ENCODE data around the gene SMYD5. TPM values are rescaled to one million over a fixed set of nuclear protein-coding genes. Genes with fewer than 3 reads are reported as not detected.
A peak's percentile ranks its signal among the peaks of the same experiment; 100 is the strongest.

SMYD5 gene
- total RNA-seq, 1 experiment from 2014 or later, result 37.4 TPM

DNA sequence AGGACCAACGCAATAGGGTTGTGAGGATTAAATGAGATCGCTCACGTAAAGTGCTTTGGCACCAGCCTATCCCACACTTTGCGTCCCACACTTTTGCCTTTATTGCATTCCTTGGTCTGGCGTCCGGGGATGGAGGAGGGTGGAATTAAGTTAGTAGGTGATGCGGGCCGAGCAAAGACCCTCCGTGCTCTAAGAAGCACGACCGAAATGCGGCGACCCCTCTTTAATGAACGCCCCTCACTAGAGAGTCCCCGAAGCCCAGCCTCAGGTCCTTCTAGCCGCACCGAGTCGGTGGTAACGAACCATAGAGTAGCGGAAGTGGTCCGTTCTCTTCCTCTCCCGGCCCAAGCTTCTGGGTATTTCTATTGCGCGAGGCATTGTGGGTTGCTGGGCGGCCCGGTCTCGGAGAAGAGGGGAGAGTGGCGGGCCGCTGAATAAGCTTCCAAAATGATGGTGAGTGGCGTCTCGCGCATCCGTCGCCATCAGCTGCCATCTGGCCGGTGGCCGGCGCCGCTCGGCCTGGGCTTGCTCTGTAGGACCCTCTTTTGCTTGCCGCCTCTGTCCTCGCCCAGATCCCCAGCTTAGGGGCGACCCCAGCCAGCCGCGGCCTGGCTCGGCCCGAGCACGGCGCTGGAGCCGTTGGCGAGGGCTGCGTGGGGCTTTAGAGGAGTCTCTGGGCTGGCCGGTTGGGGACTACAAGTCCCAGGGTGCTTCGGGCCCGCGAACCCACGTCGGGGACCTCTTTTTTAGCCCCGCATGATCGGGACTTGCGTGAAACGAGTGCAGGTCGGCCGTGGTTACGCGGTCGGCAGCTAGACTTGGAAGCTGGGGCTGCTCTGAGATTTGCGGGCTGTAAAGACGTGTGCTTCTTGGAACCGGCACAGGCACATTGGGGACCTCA is 20.1 kb downstream of the SMYD5 start, which contains the start of gene CCT7:
Gene CCT7, plus strand, starts transcription at position 377 of the 901 bp plus-strand sequence. Its CDS starts 71 bp downstream, at position 448.
- ChIA-PET CTCF (interaction anchor here (1.1 to 2.0 kb wide), 4 partner anchors 22 to 260 kb away, joined by 3 to 6 read pairs (median 4); no protein-coding TSS in a partner anchor), POLR2A (interaction anchor here (0.6 to 2.0 kb wide), 13 partner anchors 9 to 1218 kb away, joined by 3 to 8 read pairs (median 4); partner anchors contain the start of genes ALMS1, FBXO41 and SMYD5), RAD21 (ENCODE audit: low non-redundant PET in 1 of 2, low total read pairs in 2 of 2, uncharacterized antibody in 2 of 2, unreplicated experiment in 2 of 2) (no interaction called here)
- peak within 1 kb of the TSS; percentile 87 for H3K4me2 ChIP-seq (ENCODE audit: low read length)
- H3K27me3 ChIP-seq (ENCODE audit: insufficient read depth, low read length), result no peaks in the 10 kb centered on the region
- peaks cover 24% of the 10 kb centered on the region; the same call in 1 of the 2 replicates for H4K20me1 ChIP-seq (ENCODE audit: insufficient read depth)
- peaks cover 53% of the 10 kb centered on the region for H3K79me2 ChIP-seq (ENCODE audit: insufficient read depth, low read length)
- H3K4me3 ChIP-seq (replicated peaks in 1 of 2; ENCODE audit: low read depth in 1 of 2, low read length in 2 of 2), result peak within 1 kb of the TSS; percentile 90 to 93
- peak within 1 kb of the TSS; percentile 95 for H3K9ac ChIP-seq (ENCODE audit: low read length)
- no peaks in the 10 kb centered on the region for H3K9me2 ChIP-seq (ENCODE audit: insufficient read depth)
- ATAC-seq, result peak; percentile 66
- BruUV-seq (replicated peaks), result TSS peak; percentile 68
- peaks cover 19 to 27% of the 10 kb centered on the region in 2 experiments for H3K36me3 ChIP-seq (ENCODE audit: control insufficient read depth in 1 of 2, insufficient read depth in 2 of 2, low read length in 2 of 2)
- H2AFZ ChIP-seq (ENCODE audit: low read depth, low read length, poor library complexity, severe bottlenecking), result no peak within 1 kb of the TSS
- peaks cover 10 to 27% of the 10 kb centered on the region in 2 experiments; a peak in 3 of 4 replicates for H3K4me1 ChIP-seq (ENCODE audit: control insufficient read depth in 1 of 2, insufficient read depth in 2 of 2, low read length in 2 of 2)
- H3K9me3 ChIP-seq (ENCODE audit: control insufficient read depth in 1 of 2, insufficient read depth in 1 of 2, low read depth in 1 of 2, low read length in 2 of 2), result no peaks in the 10 kb centered on the region
- intact Hi-C loops (cut with micrococcal nuclease), result loop anchor here (1.0 to 10.0 kb wide), 2 partner anchors 20 to 1221 kb away; partner anchors contain the start of genes INO80B, SMYD5 and WBP1
- peak; percentile 81 for DNase-seq (ENCODE audit: low read depth, low spot score)
- peak within 1 kb of the TSS; percentile 88 for H3K27ac ChIP-seq (ENCODE audit: low read depth, low read length)
- TF ChIP-seq YY1 (IDR thresholded peaks at IDR 0.05; ENCODE audit: extremely low read depth, insufficient replicate concordance, low read depth, low read length) (peak; percentile 83), POLR2AphosphoS5 (IDR thresholded peaks at IDR 0.05; ENCODE audit: low read depth, low read length) (peak; percentile 98), CEBPB (IDR thresholded peaks at IDR 0.05; ENCODE audit: low read depth) (no peak), EGR1 (IDR thresholded peaks at IDR 0.05; ENCODE audit: low read depth) (no peak), SIN3A (IDR thresholded peaks at IDR 0.05; ENCODE audit: low read depth) (peak; percentile 91), TCF7L2 (IDR thresholded peaks at IDR 0.05; ENCODE audit: borderline replicate concordance, extremely low read depth, insufficient read depth, insufficient read length) (no peak), SP1 (IDR thresholded peaks at IDR 0.05; ENCODE audit: low read depth) (0 out of 2 replicates have a peak, but pooled peaks have one; percentile 50), CBX3 (IDR thresholded peaks at IDR 0.05; ENCODE audit: low read depth) (peak; percentile 67; the same call in 1 of the 2 replicates), SRF (IDR thresholded peaks at IDR 0.05; ENCODE audit: low read depth) (no peak; the same call in 1 of the 2 replicates), ELF1 (IDR thresholded peaks at IDR 0.05; ENCODE audit: borderline replicate concordance, low read depth) (no peak; the same call in 1 of the 2 replicates), ZFX (IDR thresholded peaks at IDR 0.05) (peak; percentile 95)
- TF ChIP-seq, protein P1, sequence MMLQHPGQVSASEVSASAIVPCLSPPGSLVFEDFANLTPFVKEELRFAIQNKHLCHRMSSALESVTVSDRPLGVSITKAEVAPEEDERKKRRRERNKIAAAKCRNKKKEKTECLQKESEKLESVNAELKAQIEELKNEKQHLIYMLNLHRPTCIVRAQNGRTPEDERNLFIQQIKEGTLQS (IDR thresholded peaks at IDR 0.05), result no peak
- TF ChIP-seq, protein P2, sequence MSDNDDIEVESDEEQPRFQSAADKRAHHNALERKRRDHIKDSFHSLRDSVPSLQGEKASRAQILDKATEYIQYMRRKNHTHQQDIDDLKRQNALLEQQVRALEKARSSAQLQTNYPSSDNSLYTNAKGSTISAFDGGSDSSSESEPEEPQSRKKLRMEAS (IDR thresholded peaks at IDR 0.05), result peak; percentile 86; the same call in 1 of the 2 replicates
- TF ChIP-seq, protein P3, sequence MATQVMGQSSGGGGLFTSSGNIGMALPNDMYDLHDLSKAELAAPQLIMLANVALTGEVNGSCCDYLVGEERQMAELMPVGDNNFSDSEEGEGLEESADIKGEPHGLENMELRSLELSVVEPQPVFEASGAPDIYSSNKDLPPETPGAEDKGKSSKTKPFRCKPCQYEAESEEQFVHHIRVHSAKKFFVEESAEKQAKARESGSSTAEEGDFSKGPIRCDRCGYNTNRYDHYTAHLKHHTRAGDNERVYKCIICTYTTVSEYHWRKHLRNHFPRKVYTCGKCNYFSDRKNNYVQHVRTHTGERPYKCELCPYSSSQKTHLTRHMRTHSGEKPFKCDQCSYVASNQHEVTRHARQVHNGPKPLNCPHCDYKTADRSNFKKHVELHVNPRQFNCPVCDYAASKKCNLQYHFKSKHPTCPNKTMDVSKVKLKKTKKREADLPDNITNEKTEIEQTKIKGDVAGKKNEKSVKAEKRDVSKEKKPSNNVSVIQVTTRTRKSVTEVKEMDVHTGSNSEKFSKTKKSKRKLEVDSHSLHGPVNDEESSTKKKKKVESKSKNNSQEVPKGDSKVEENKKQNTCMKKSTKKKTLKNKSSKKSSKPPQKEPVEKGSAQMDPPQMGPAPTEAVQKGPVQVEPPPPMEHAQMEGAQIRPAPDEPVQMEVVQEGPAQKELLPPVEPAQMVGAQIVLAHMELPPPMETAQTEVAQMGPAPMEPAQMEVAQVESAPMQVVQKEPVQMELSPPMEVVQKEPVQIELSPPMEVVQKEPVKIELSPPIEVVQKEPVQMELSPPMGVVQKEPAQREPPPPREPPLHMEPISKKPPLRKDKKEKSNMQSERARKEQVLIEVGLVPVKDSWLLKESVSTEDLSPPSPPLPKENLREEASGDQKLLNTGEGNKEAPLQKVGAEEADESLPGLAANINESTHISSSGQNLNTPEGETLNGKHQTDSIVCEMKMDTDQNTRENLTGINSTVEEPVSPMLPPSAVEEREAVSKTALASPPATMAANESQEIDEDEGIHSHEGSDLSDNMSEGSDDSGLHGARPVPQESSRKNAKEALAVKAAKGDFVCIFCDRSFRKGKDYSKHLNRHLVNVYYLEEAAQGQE (IDR thresholded peaks at IDR 0.05; ENCODE audit: low read depth), result no peak
- TF ChIP-seq, protein P4, sequence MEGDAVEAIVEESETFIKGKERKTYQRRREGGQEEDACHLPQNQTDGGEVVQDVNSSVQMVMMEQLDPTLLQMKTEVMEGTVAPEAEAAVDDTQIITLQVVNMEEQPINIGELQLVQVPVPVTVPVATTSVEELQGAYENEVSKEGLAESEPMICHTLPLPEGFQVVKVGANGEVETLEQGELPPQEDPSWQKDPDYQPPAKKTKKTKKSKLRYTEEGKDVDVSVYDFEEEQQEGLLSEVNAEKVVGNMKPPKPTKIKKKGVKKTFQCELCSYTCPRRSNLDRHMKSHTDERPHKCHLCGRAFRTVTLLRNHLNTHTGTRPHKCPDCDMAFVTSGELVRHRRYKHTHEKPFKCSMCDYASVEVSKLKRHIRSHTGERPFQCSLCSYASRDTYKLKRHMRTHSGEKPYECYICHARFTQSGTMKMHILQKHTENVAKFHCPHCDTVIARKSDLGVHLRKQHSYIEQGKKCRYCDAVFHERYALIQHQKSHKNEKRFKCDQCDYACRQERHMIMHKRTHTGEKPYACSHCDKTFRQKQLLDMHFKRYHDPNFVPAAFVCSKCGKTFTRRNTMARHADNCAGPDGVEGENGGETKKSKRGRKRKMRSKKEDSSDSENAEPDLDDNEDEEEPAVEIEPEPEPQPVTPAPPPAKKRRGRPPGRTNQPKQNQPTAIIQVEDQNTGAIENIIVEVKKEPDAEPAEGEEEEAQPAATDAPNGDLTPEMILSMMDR (IDR thresholded peaks at IDR 0.05 in 2 of 3, conservative IDR thresholded peaks at IDR 0.05 in 1 of 3; ENCODE audit: borderline replicate concordance in 1 of 3, insufficient read depth in 1 of 3, low read depth in 2 of 3, low read length in 2 of 3), result no peak
- TF ChIP-seq, protein P5, sequence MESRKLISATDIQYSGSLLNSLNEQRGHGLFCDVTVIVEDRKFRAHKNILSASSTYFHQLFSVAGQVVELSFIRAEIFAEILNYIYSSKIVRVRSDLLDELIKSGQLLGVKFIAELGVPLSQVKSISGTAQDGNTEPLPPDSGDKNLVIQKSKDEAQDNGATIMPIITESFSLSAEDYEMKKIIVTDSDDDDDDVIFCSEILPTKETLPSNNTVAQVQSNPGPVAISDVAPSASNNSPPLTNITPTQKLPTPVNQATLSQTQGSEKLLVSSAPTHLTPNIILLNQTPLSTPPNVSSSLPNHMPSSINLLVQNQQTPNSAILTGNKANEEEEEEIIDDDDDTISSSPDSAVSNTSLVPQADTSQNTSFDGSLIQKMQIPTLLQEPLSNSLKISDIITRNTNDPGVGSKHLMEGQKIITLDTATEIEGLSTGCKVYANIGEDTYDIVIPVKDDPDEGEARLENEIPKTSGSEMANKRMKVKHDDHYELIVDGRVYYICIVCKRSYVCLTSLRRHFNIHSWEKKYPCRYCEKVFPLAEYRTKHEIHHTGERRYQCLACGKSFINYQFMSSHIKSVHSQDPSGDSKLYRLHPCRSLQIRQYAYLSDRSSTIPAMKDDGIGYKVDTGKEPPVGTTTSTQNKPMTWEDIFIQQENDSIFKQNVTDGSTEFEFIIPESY (IDR thresholded peaks at IDR 0.05; ENCODE audit: extremely low read depth, insufficient replicate concordance, low read length), result no peak
